RWPE2 (cell line): ENCODE results near the gene IFT27.

Source experiments
- ATAC-seq: fragments of 200-7000 bp; cut with Tn5 transposase; 3 replicates; pipeline ENCODE4 v1.9.1; 2021; ENCODE audit warnings: low read depth
- DNase-seq: peaks from one replicate; pipeline ENCODE4 v3.0.0-alpha.2; 2020; ENCODE audit warnings: low spot score
- H3K27ac ChIP-seq: fragments of 450-650 bp; 2 replicates; pipeline ENCODE4 v1.5.1; 2017; ENCODE audit warnings: mild to moderate bottlenecking; ENCODE audit not compliant: poor library complexity, severe bottlenecking
- H3K27me3 ChIP-seq: fragments of 250-450 bp; sonication (Bioruptor Pico); 2 replicates; pipeline ENCODE4 v1.5.1; 2021; ENCODE audit warnings: mild to moderate bottlenecking, moderate library complexity; ENCODE audit not compliant: insufficient read depth, poor library complexity, severe bottlenecking
- H3K36me3 ChIP-seq: fragments of 250-450 bp; sonication (Bioruptor Pico); 2 replicates; pipeline ENCODE4 v1.5.1; 2020; ENCODE audit warnings: low read depth, mild to moderate bottlenecking, moderate library complexity
- H3K4me1 ChIP-seq: fragments of 250-450 bp; sonication (Bioruptor Pico); 2 replicates; pipeline ENCODE4 v1.5.1; 2021; ENCODE audit warnings: mild to moderate bottlenecking, moderate library complexity; ENCODE audit not compliant: insufficient read depth, poor library complexity, severe bottlenecking
- H3K4me3 ChIP-seq: fragments of 250-450 bp; sonication (Bioruptor Pico); 2 replicates; pipeline ENCODE4 v1.5.1; 2021; ENCODE audit warnings: mild to moderate bottlenecking, moderate library complexity; ENCODE audit not compliant: severe bottlenecking
- H3K9me3 ChIP-seq: fragments of 250-450 bp; sonication (Bioruptor Pico); 2 replicates; pipeline ENCODE4 v1.5.1; 2021; ENCODE audit warnings: mild to moderate bottlenecking, moderate library complexity; ENCODE audit not compliant: severe bottlenecking
- CTCF ChIP-seq: fragments of 450-650 bp; IDR thresholded peaks from one replicate; pipeline ENCODE4 v1.5.1; 2017; ENCODE audit warnings: mild to moderate bottlenecking, moderate library complexity; ENCODE audit not compliant: poor library complexity, severe bottlenecking

IFT27 gene

GRCh38 chr22:36815558-36816338 lies 39.8 kb upstream of the IFT27 start:
- no peak for TF ChIP-seq CTCF
- H3K9me3 ChIP-seq = no peaks in the 10 kb centered on the region
- no peaks in the 10 kb centered on the region for H3K36me3 ChIP-seq
- ATAC-seq (no peak), DNase-seq (no peak)
- no peak overlapping the region for H3K4me3 ChIP-seq
- H3K4me1 ChIP-seq = no peaks in the 10 kb centered on the region
- H3K27me3 ChIP-seq = peaks cover 64% of the 10 kb centered on the region
- no peak overlapping the region for H3K27ac ChIP-seq

GRCh38 chr22:36814801-36815200 lies 38.9 kb upstream of the IFT27 start:
- H3K4me1 ChIP-seq = no peaks in the 10 kb centered on the region
- ATAC-seq = no peak
- H3K9me3 ChIP-seq = no peaks in the 10 kb centered on the region
- no peak for DNase-seq
- TF ChIP-seq CTCF = no peak
- no peaks in the 10 kb centered on the region for H3K36me3 ChIP-seq
- peaks cover 62% of the 10 kb centered on the region for H3K27me3 ChIP-seq
- H3K27ac ChIP-seq = no peak overlapping the region
- H3K4me3 ChIP-seq = no peak overlapping the region

GRCh38 chr22:36811094-36811800 lies 35.3 kb upstream of the IFT27 start:
- ATAC-seq (no peak), DNase-seq (no peak)
- Histone ChIP-seq H3K36me3 (no peaks in the 10 kb centered on the region), H3K27me3 (peaks cover 35% of the 10 kb centered on the region), H3K27ac (no peak overlapping the region), H3K4me1 (no peaks in the 10 kb centered on the region), H3K4me3 (no peak overlapping the region), H3K9me3 (no peaks in the 10 kb centered on the region)
- TF ChIP-seq CTCF = no peak

GRCh38 chr22:36809351-36809750 lies 33.4 kb upstream of the IFT27 start:
- no peak for ATAC-seq
- peaks cover 16% of the 10 kb centered on the region for H3K27me3 ChIP-seq
- no peaks in the 10 kb centered on the region for H3K4me1 ChIP-seq
- H3K9me3 ChIP-seq = no peaks in the 10 kb centered on the region
- DNase-seq = no peak
- H3K4me3 ChIP-seq = no peak overlapping the region
- no peaks in the 10 kb centered on the region for H3K36me3 ChIP-seq
- TF ChIP-seq CTCF = no peak
- no peak overlapping the region for H3K27ac ChIP-seq
